ENCODE measurements around the gene PFDN4. TPM values are rescaled to one million over a fixed set of nuclear protein-coding genes. Genes with fewer than 3 reads are reported as not detected.

PFDN4 gene
- total RNA-seq, 4 donors from 2014 or later, result 36.8 to 90.2 (median 64.8) TPM

DNA sequence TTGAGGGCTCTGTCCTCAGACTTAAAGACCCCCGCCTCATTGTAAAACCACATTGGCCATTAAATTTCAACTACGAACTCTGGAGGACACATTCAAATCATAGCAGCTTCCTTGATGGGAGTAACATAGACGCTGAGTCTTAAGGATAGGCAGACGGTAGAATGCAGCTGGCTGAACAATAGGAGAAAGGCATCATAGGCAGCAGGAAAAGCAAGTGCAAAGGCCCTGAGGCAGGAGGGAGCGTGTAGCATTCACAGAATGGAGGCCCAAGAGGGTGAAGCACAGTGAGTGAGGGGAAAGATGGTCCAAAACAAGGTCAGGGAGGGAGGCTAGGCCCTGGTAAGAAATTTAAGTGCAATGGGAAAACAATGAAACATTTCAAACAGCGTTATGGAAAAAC, 8.6 kb upstream of the PFDN4 start:
- no peak overlapping the region for H3K4me3 ChIP-seq
- TF ChIP-seq POLR2A (IDR thresholded peaks at IDR 0.05), result no peak
- TF ChIP-seq, protein P1, sequence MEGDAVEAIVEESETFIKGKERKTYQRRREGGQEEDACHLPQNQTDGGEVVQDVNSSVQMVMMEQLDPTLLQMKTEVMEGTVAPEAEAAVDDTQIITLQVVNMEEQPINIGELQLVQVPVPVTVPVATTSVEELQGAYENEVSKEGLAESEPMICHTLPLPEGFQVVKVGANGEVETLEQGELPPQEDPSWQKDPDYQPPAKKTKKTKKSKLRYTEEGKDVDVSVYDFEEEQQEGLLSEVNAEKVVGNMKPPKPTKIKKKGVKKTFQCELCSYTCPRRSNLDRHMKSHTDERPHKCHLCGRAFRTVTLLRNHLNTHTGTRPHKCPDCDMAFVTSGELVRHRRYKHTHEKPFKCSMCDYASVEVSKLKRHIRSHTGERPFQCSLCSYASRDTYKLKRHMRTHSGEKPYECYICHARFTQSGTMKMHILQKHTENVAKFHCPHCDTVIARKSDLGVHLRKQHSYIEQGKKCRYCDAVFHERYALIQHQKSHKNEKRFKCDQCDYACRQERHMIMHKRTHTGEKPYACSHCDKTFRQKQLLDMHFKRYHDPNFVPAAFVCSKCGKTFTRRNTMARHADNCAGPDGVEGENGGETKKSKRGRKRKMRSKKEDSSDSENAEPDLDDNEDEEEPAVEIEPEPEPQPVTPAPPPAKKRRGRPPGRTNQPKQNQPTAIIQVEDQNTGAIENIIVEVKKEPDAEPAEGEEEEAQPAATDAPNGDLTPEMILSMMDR (IDR thresholded peaks at IDR 0.05 in 4 of 5, conservative IDR thresholded peaks at IDR 0.05 in 1 of 5), result no peak
- in situ Hi-C loops (cut with MboI; ENCODE audit: low sequenced_read_pairs in 4 of 4) (loop anchor here in 1 of 4 donors (10.0 kb wide), 1 partner anchor 94 kb away; no protein-coding TSS in a partner anchor), intact Hi-C loops (cut with DNase I; ENCODE audit: low total_unique reads) (loop anchor here (1.0 to 2.0 kb wide), 2 partner anchors 102 to 620 kb away; no protein-coding TSS in a partner anchor)
- no peaks in the 10 kb centered on the region for H3K36me3 ChIP-seq
- no peak overlapping the region for H3K27ac ChIP-seq
- peaks cover 0 to 4% (median 0%) of the 10 kb centered on the region in 3 donors for H3K27me3 ChIP-seq
- ATAC-seq, result no peak
- no peaks in the 10 kb centered on the region for H3K4me1 ChIP-seq
- H3K9me3 ChIP-seq, result no peaks in the 10 kb centered on the region
- no peak for DNase-seq

DNA sequence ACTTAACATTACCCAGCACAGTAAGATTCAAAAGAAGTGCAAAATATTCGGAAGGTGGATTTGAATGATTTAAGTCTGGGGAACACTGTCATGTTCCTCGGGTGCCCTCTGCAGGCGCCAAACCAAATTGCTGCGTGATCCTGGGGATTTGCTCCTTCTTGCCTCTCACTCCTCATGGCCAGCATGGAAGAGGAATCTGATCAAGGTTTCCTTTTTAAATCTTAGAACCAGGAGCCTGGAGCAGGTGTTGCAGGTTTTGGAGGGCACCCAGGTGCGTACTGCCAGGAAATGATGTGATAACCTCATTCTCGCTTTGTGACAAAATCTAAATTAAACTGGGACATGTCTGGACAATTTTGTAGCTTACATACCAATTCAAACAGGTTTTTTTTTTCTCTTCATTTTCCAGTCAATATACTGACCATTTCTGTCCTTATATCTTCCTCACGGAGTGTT, 8.1 kb upstream of the PFDN4 start:
- Histone ChIP-seq H3K4me3 (no peak overlapping the region), H3K4me1 (no peaks in the 10 kb centered on the region), H3K27ac (no peak overlapping the region), H3K27me3 (peaks cover 0 to 4% (median 0%) of the 10 kb centered on the region in 3 donors), H3K9me3 (no peaks in the 10 kb centered on the region), H3K36me3 (no peaks in the 10 kb centered on the region)
- TF ChIP-seq, protein P1 (IDR thresholded peaks at IDR 0.05 in 4 of 5, conservative IDR thresholded peaks at IDR 0.05 in 1 of 5), result peak; percentile 49 to 85 (median 71)
- no peak for TF ChIP-seq POLR2A (IDR thresholded peaks at IDR 0.05)
- peak; percentile 50 to 70 for ATAC-seq
- peak; percentile 27 to 51 for DNase-seq
- in situ Hi-C loops (cut with MboI; ENCODE audit: low sequenced_read_pairs in 4 of 4) (loop anchor here in 3 of 4 donors (5.0 to 25.0 kb wide), 3 partner anchors 95 to 612 kb away; partner anchors contain the start of gene ZNF217 (in 2 of the 3)), intact Hi-C loops (cut with DNase I; ENCODE audit: low total_unique reads) (loop anchor here (1.0 to 2.0 kb wide), 2 partner anchors 102 to 621 kb away; no protein-coding TSS in a partner anchor)

DNA sequence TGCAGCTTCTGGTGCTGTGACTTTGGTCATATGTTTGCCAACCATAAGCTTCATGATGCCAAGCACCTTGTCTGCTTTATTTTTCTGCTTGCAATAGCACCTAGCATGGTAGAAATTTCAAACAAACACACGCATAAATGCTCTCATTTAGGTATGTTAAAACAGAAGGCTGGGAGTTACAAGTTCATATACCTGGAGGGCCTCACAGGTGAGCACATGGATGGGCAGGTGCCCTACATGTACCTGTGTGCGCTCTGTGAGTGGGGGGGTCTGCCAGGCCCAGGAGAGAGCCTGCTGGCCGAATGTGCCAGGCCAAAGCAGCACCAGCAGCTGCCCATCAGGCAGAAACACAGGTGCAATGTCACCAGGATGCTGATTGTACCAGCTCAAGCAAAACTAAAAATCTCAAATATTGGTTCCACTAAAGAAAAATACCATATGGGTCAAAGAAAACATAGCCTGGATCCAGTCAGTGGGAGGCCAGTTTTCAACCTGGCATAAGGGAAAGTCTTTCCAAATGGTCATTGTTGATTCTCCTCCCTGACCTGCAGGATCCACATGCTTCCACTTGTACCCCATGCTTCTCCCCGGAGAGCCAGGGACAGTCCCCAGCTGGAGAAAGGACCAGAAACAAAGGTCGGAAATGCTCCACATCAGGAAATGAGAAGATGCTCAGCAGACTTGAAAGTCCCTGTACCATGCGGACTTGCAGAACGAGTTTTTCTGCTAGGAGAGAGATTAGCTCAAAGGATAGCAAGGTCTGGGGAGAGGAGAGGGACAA, 7.2 kb upstream of the PFDN4 start:
- ATAC-seq (no peak), DNase-seq (no peak)
- H3K9me3 ChIP-seq, result no peaks in the 10 kb centered on the region
- in situ Hi-C loops (cut with MboI; ENCODE audit: low sequenced_read_pairs in 4 of 4), result loop anchor here in 3 of 4 donors (5.0 to 25.0 kb wide), 2 partner anchors 98 to 613 kb away; partner anchors contain the start of gene ZNF217 (in 2 of the 3)
- intact Hi-C loops (cut with DNase I; ENCODE audit: low total_unique reads), result no loop called here
- H3K4me1 ChIP-seq, result no peaks in the 10 kb centered on the region
- H3K27ac ChIP-seq, result no peak overlapping the region
- no peak overlapping the region for H3K4me3 ChIP-seq
- H3K27me3 ChIP-seq, result no peaks in the 10 kb centered on the region
- no peak for TF ChIP-seq POLR2A (IDR thresholded peaks at IDR 0.05)
- TF ChIP-seq, protein P1 (IDR thresholded peaks at IDR 0.05 in 4 of 5, conservative IDR thresholded peaks at IDR 0.05 in 1 of 5), result no peak
- no peaks in the 10 kb centered on the region for H3K36me3 ChIP-seq

DNA sequence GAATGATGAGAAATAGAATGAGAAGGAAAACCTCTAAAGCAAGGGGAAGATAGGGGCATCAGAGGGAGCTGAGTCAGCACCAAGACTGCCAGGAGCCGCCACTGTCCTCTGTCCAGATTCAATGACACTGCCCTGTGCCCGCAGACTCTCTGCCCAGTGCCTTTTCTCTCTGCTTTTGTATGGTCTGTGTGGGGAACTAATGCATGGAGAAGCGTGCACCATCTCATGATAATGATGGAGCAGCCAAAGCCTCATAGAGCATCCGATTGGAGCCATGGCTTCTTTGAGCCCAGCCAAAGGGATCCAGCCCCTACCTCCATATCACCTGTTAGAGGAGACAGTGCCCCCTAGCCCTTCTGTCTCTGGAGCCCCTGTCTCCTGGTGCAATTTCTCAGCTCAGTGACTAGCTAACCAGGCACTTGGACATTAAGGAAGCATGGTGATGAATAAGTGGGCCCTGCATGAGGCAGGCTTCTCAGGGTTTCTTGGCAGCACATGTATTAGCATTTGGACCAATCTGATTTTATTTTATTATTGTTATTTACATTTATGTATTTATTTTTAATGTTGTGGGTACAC, 6.5 kb upstream of the PFDN4 start:
- DNase-seq (no peak), ATAC-seq (no peak)
- TF ChIP-seq POLR2A (IDR thresholded peaks at IDR 0.05), result no peak
- TF ChIP-seq, protein P1 (IDR thresholded peaks at IDR 0.05 in 4 of 5, conservative IDR thresholded peaks at IDR 0.05 in 1 of 5), result no peak
- Histone ChIP-seq H3K36me3 (no peaks in the 10 kb centered on the region), H3K9me3 (no peaks in the 10 kb centered on the region), H3K4me3 (no peak overlapping the region), H3K27me3 (no peaks in the 10 kb centered on the region), H3K4me1 (no peaks in the 10 kb centered on the region), H3K27ac (no peak overlapping the region)
- in situ Hi-C loops (cut with MboI; ENCODE audit: low sequenced_read_pairs in 4 of 4), result loop anchor here in 3 of 4 donors (5.0 to 25.0 kb wide), 2 partner anchors 99 to 614 kb away; partner anchors contain the start of gene ZNF217 (in 2 of the 3)
- intact Hi-C loops (cut with DNase I; ENCODE audit: low total_unique reads), result no loop called here
